ENCODE results near the gene MRPS23.
A peak's percentile ranks its signal among the peaks of the same experiment; 100 is the strongest.

DNA sequence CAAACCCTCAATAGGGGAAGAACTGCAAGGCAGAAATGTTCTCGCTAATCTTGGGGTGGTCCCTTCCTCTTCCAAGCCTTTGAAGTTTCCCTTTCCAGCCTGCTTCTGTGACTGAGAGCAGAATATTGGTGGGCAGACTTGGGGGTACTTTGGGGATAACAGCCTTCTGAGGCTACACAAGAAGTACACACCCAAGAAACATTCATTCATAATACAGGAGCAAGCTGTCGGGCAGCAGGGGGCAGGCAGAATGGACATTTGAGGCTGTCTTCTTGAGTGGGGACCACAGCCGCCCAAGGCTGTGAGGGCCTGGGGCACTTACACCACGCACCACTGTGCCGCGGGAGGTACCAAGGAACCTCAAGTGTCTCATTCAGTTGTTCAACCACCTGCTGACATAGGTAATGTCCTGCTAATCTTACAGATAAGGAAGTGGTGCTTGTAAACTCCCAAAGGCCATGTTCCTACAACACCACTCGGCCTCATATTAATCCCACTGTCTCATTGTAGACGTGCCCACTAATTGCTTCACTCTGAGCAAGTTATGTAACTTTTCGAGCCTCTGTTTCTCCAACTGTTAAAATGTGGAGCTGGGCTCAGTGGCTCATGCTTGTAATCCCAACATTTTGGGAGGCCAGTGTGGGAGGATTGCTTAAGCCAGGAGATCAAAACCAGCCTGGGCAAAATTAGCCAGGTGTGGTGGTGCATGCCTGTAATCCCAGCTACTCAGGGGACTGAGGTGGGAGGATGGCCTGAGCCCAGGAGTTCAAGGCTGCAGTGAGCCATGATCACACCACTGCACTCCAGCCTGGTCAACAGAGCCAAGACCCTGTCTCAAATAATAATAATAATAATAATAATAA lies 2.5 kb upstream of the MRPS23 start:
- TF ChIP-seq, protein P1, sequence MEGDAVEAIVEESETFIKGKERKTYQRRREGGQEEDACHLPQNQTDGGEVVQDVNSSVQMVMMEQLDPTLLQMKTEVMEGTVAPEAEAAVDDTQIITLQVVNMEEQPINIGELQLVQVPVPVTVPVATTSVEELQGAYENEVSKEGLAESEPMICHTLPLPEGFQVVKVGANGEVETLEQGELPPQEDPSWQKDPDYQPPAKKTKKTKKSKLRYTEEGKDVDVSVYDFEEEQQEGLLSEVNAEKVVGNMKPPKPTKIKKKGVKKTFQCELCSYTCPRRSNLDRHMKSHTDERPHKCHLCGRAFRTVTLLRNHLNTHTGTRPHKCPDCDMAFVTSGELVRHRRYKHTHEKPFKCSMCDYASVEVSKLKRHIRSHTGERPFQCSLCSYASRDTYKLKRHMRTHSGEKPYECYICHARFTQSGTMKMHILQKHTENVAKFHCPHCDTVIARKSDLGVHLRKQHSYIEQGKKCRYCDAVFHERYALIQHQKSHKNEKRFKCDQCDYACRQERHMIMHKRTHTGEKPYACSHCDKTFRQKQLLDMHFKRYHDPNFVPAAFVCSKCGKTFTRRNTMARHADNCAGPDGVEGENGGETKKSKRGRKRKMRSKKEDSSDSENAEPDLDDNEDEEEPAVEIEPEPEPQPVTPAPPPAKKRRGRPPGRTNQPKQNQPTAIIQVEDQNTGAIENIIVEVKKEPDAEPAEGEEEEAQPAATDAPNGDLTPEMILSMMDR (IDR thresholded peaks at IDR 0.05 in 4 of 5, conservative IDR thresholded peaks at IDR 0.05 in 1 of 5) = no peak
- peak in 1 of 2 donors; percentile 12 for TF ChIP-seq POLR2A (IDR thresholded peaks at IDR 0.05)
